Activated naive CD4-positive, alpha-beta T cell treated with anti-CD3 and anti-CD28 coated beads, Interleukin-2, amount 10 ng/mL, durations not matched to agents 7 days and 5 days (primary cell): ENCODE data around the gene METTL24.

Experiments
- CTCF ChIA-PET: fragments of 350-600 bp; sonication (Branson Sonifier 250); formaldehyde crosslinking; loops from one replicate; lab custom pipeline; 2021; ENCODE audit warnings: antibody characterized with exemption; lab: Charles Lee
- DNase-seq: peaks from one replicate; pipeline ENCODE4 v3.0.0-alpha.2; 2020
- H3K27ac Mint-ChIP-seq: one replicate; pipeline ENCODE4 v1.8.0; 2021; ENCODE audit warnings: mild to moderate bottlenecking, moderate library complexity, mixed read lengths
- H3K27me3 Mint-ChIP-seq: one replicate; pipeline ENCODE4 v1.8.0; 2021; ENCODE audit warnings: mild to moderate bottlenecking, mixed read lengths
- H3K36me3 Mint-ChIP-seq: one replicate; pipeline ENCODE4 v1.8.0; 2021; ENCODE audit warnings: mixed read lengths
- H3K4me1 Mint-ChIP-seq: one replicate; pipeline ENCODE4 v1.8.0; 2021; ENCODE audit warnings: mixed read lengths
- H3K4me3 Mint-ChIP-seq: one replicate; pipeline ENCODE4 v1.8.0; 2021; ENCODE audit warnings: mild to moderate bottlenecking, moderate library complexity, mixed read lengths
- H3K9me3 Mint-ChIP-seq: one replicate; pipeline ENCODE4 v1.8.0; 2021; ENCODE audit warnings: mixed read lengths

The METTL24 gene

GRCh38 chr6:110221738-110222137 is 136.4 kb downstream of the METTL24 start:
- CTCF ChIA-PET = no interaction called here
- Mint-ChIP-seq H3K4me3 (no peak overlapping the region), H3K36me3 (peaks cover 41% of the 10 kb centered on the region)

GRCh38 chr6:110217266-110217665 is 140.9 kb downstream of the METTL24 start:
- Mint-ChIP-seq H3K36me3 (peaks cover 46% of the 10 kb centered on the region), H3K27me3 (no peaks in the 10 kb centered on the region), H3K9me3 (no peaks in the 10 kb centered on the region), H3K27ac (peak overlapping the region; percentile 33), H3K4me3 (no peak overlapping the region), H3K4me1 (no peaks in the 10 kb centered on the region)
- DNase-seq = no peak
- CTCF ChIA-PET = no interaction called here

More at GRCh38 chr6:110221738-110222137, 136.4 kb downstream of the METTL24 start:
- H3K27me3 Mint-ChIP-seq = no peaks in the 10 kb centered on the region
- H3K4me1 Mint-ChIP-seq = no peaks in the 10 kb centered on the region
- no peak overlapping the region for H3K27ac Mint-ChIP-seq
- DNase-seq = no peak
- H3K9me3 Mint-ChIP-seq = no peaks in the 10 kb centered on the region

DNA sequence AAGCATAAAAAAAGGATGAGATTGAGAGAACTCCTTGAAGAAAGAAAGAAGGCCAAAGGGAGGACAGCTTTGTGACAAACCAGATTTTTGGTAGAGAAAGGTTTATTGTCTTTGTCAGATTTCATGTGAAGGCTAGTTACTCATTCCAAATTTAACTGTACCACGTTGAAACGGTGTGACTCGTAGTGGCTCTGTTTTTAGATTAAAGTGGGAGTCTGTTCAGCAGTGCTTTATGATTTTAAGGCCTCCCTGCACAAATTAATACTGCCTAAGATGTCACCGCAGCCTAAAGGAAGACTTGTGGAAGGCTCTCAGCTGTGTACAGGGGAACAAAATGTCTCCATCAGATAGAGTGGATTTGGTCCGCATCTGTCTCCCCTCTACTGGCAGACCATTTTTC is 142.0 kb downstream of the METTL24 start:
- H3K36me3 Mint-ChIP-seq = peaks cover 51% of the 10 kb centered on the region

GRCh38 chr6:110214338-110214737 is 143.8 kb downstream of the METTL24 start:
- CTCF ChIA-PET = interaction anchor here (1.3 kb wide), 1 partner anchor 175 kb away, joined by 4 read pairs; no protein-coding TSS in a partner anchor
- Mint-ChIP-seq H3K4me1 (no peaks in the 10 kb centered on the region), H3K36me3 (peaks cover 47% of the 10 kb centered on the region), H3K27ac (no peak overlapping the region), H3K9me3 (no peaks in the 10 kb centered on the region), H3K4me3 (no peak overlapping the region), H3K27me3 (no peaks in the 10 kb centered on the region)
- DNase-seq = no peak

More for the DNA sequence above, 142.0 kb downstream of the METTL24 start:
- H3K9me3 Mint-ChIP-seq = no peaks in the 10 kb centered on the region
- H3K4me3 Mint-ChIP-seq = no peak overlapping the region
- H3K27me3 Mint-ChIP-seq = no peaks in the 10 kb centered on the region
- CTCF ChIA-PET = no interaction called here
- no peak overlapping the region for H3K27ac Mint-ChIP-seq
- H3K4me1 Mint-ChIP-seq = no peaks in the 10 kb centered on the region
- no peak for DNase-seq

GRCh38 chr6:110211753-110212152 is 146.4 kb downstream of the METTL24 start:
- DNase-seq = no peak
- CTCF ChIA-PET = no interaction called here
- Mint-ChIP-seq H3K4me1 (no peaks in the 10 kb centered on the region), H3K27ac (no peak overlapping the region), H3K4me3 (no peak overlapping the region), H3K36me3 (peaks cover 47% of the 10 kb centered on the region), H3K9me3 (no peaks in the 10 kb centered on the region), H3K27me3 (no peaks in the 10 kb centered on the region)

DNA sequence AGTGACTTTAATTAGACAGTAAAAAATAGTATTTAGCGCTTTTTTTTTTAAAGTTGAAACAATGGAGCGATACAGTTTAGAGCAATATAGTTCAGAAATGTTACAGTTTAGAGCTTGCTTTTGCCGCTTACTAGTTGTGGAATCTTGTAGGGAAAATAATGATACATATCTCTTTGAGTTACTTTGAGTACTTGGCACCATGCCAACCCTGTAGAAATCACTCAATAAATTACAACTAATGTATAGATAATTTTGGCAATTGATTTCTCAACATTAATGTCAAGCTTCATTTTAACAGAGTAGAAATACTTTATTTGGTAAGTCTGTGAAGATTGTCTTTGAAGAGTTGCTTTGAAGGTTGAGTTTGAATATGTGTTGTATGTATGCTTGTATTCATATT is 150.5 kb downstream of the METTL24 start:
- Mint-ChIP-seq H3K36me3 (peaks cover 35% of the 10 kb centered on the region), H3K4me1 (no peaks in the 10 kb centered on the region), H3K27me3 (no peaks in the 10 kb centered on the region), H3K9me3 (no peaks in the 10 kb centered on the region), H3K4me3 (no peak overlapping the region), H3K27ac (no peak overlapping the region)
- no peak for DNase-seq
- CTCF ChIA-PET = interaction anchor here (0.8 kb wide), 1 partner anchor 21 kb away, joined by 3 read pairs; no protein-coding TSS in a partner anchor

DNA sequence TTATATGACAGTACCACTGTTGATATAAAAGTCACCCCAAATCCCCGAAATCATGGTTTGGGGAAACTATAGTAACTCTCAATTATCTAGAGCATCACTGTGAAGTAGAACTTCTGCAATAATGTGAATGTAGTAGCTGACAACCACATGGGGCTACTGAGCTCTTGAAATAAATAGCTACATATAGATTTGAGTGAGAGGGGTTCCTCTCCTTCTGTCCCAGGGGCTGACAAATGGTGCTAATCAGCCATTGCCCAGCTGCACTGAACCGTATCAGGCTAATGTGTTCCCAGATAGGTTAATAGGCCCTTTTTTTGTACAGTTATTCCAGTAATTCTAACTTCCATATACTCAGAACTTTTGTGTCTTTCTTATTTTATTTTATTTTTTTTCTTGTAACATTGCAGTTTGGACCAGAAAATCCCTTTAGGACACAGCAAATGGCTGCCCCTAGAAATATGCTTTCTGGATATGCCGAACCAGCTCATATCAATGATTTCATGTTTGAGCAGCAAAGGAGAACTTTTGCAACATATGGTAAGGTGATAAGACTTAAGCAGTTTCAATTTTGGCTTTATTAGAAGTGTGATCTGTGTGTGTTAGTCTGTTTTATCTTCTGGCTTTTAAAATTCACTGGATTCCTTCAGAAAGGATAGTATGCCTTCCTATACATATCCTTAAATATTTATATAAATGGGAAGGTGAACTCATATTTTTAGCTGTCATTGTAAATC is 156.8 kb downstream of the METTL24 start:
- Mint-ChIP-seq H3K9me3 (no peaks in the 10 kb centered on the region), H3K27me3 (no peaks in the 10 kb centered on the region), H3K4me1 (no peaks in the 10 kb centered on the region), H3K36me3 (peaks cover 7% of the 10 kb centered on the region), H3K27ac (no peak overlapping the region), H3K4me3 (no peak overlapping the region)
- no peak for DNase-seq
- CTCF ChIA-PET = no interaction called here

DNA sequence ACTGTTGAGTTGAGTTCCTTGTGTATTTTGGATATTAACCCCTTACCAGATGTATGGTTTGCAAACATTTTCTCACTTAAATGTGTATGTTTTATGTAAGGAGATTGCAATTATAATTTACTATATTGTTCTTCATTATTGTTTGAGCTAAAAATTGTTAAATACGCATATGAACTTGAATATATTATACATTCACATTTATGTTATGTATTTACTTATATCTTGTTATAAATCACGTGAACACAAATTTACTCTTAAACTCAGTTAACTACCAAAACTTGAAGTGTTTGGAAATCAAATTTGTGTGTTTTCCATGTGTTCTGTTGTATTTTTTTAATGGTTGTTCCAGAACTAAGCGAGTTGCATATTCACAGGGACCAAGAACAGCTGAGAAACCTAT is 159.6 kb downstream of the METTL24 start:
- no peak for DNase-seq
- Mint-ChIP-seq H3K4me1 (no peaks in the 10 kb centered on the region), H3K27ac (no peak overlapping the region), H3K9me3 (no peaks in the 10 kb centered on the region), H3K27me3 (no peaks in the 10 kb centered on the region), H3K36me3 (peaks cover 12% of the 10 kb centered on the region), H3K4me3 (no peak overlapping the region)
- CTCF ChIA-PET = no interaction called here

DNA sequence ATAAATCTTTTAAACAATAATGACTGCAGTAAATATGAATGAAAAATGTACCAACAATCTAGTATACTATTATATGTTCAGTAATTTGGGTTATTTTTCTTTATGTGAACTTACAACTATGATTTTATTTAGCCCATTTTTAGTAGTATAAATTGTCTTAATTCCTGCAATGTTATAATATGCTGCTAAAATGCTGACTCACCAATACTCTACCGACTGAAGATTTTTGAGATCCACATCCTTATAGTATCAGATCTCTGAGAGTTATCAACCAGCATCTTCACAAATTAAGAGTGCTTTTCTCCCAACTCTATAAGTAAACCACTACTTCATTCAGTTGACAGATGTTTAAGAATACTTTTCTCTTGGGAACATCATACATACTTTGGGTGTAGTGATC is 161.3 kb downstream of the METTL24 start:
- Mint-ChIP-seq H3K4me1 (no peaks in the 10 kb centered on the region), H3K9me3 (no peaks in the 10 kb centered on the region)
- CTCF ChIA-PET = no interaction called here

DNA sequence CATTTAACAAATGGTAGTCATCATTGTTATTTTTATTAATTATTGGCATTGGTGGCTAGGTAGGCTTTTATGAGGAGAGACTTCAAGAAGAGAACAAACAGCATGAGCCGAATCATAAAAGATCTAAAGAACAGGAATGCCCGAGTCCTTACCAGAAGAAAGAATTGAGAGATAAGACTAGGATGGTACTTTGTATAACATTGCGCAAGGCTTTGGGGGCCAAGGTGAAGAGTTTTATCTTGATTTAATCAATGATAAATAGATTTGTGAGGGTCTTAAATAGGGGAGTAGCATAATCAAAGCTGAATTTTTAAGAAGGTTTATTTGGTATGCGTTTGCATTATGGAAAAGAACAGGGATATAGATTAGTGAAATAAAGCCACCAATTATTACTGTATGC is 162.5 kb downstream of the METTL24 start:
- Mint-ChIP-seq H3K27ac (no peak overlapping the region), H3K27me3 (no peaks in the 10 kb centered on the region), H3K4me1 (no peaks in the 10 kb centered on the region), H3K36me3 (peaks cover 14% of the 10 kb centered on the region), H3K4me3 (no peak overlapping the region), H3K9me3 (no peaks in the 10 kb centered on the region)
- CTCF ChIA-PET = no interaction called here
- DNase-seq = no peak

More for the DNA sequence above, 161.3 kb downstream of the METTL24 start:
- peaks cover 14% of the 10 kb centered on the region for H3K36me3 Mint-ChIP-seq
- no peak for DNase-seq
- no peaks in the 10 kb centered on the region for H3K27me3 Mint-ChIP-seq
- H3K27ac Mint-ChIP-seq = no peak overlapping the region
- H3K4me3 Mint-ChIP-seq = no peak overlapping the region
